GM12892 (cell line): Measurements from ENCODE around the gene OR52E8.

Experiments used
- POLR2A ChIP-seq: IDR thresholded peaks from 2 replicates; pipeline ENCODE4 v1.6.1; 2011; ENCODE audit warnings: low read depth, low read length, control low read depth
- POLR2AphosphoS5 ChIP-seq: IDR thresholded peaks from 2 replicates; pipeline ENCODE4 v1.6.1; 2011; ENCODE audit warnings: low read depth, low read length, control low read depth
- TAF1 ChIP-seq: IDR thresholded peaks from 2 replicates; pipeline ENCODE4 v1.6.1; 2011; ENCODE audit warnings: low read depth, mild to moderate bottlenecking, control low read depth, low read length, borderline replicate concordance

- TF ChIP-seq POLR2A (no peak), POLR2AphosphoS5 (no peak), TAF1 (no peak)
Observed at GRCh38 chr11:5887661-5888060, 30.2 kb upstream of the OR52E8 start.
